K562 (cell line): ENCODE measurements around the gene TAF11. TPM values are rescaled to one million over a fixed set of nuclear protein-coding genes. Genes with fewer than 3 reads are reported as not detected.
A peak's percentile ranks its signal among the peaks of the same experiment; 100 is the strongest.

Experiments used
- CUX1 ChIP-seq: fragments of 200-800 bp; sonication (Bioruptor generic); IDR thresholded peaks from 2 replicates; pipeline ENCODE4 v1.6.1; 2016; ENCODE audit warnings: missing genetic modification characterization, missing compliant biosample characterization
- GATAD2B ChIP-seq: fragments of 450-650 bp; IDR thresholded peaks from 2 replicates; pipeline ENCODE4 v1.6.1; 2017; ENCODE audit warnings: mild to moderate bottlenecking, borderline replicate concordance
- HES1 ChIP-seq: fragments of 450-650 bp; IDR thresholded peaks from 2 replicates; pipeline ENCODE4 v1.6.1; 2016; ENCODE audit warnings: low read depth, mild to moderate bottlenecking, moderate library complexity
- JUN ChIP-seq, 2 experiments: sonication (generic) in 1 of 2; formaldehyde crosslinking in 1 of 2; IDR thresholded peaks; 2 replicates each; pipeline versions ENCODE4 v1.6.1 to v1.8.0; 2012 to 2022; ENCODE audit warnings: borderline replicate concordance in 2 of 2, mild to moderate bottlenecking in 2 of 2, improper control_type of control experiment in 1 of 2, low read depth in 1 of 2, low read length in 1 of 2, missing genetic modification reagents in 1 of 2
- MCM3 ChIP-seq: fragments of 450-650 bp; IDR thresholded peaks from 2 replicates; pipeline ENCODE4 v1.6.1; 2016
- MTA1 ChIP-seq: fragments of 450-650 bp; IDR thresholded peaks from 2 replicates; pipeline ENCODE4 v1.6.1; 2017; ENCODE audit warnings: borderline replicate concordance
- MTA2 ChIP-seq: fragments of 450-650 bp; IDR thresholded peaks from 2 replicates; pipeline ENCODE4 v1.6.1; 2016; ENCODE audit warnings: low read depth
- NFRKB ChIP-seq: fragments of 450-650 bp; IDR thresholded peaks from 2 replicates; pipeline ENCODE4 v1.6.1; 2016; ENCODE audit warnings: low read depth
- NFXL1 ChIP-seq: fragments of 450-650 bp; formaldehyde crosslinking; IDR thresholded peaks from 2 replicates; pipeline ENCODE4 v1.4.0; 2021; ENCODE audit warnings: mild to moderate bottlenecking
- RERE ChIP-seq: sonication (generic); formaldehyde crosslinking; IDR thresholded peaks from 2 replicates; pipeline ENCODE4 v1.8.0; 2023; ENCODE audit warnings: missing genetic modification reagents, mild to moderate bottlenecking, borderline replicate concordance
- TBL1XR1 ChIP-seq, 2 experiments: IDR thresholded peaks; 2 replicates each; pipeline ENCODE4 v1.6.1; 2012; ENCODE audit warnings: improper control_type of control experiment in 2 of 2, low read length in 2 of 2, mild to moderate bottlenecking in 1 of 2
- TCF7L2 ChIP-seq: fragments of 150-350 bp; IDR thresholded peaks from 2 replicates; pipeline ENCODE4 v1.6.1; 2016; ENCODE audit warnings: low read depth, mild to moderate bottlenecking, low read length, moderate library complexity
- ZBTB33 ChIP-seq: sonication (generic); formaldehyde crosslinking; IDR thresholded peaks from 2 replicates; pipeline ENCODE4 v1.8.1; 2023; ENCODE audit warnings: mild to moderate bottlenecking, missing genetic modification reagents
- polyA plus RNA-seq, 8 experiments: library from polyadenylated mRNA; depleted of rRNA in 4 of 8; stranded (reverse) in 5 of 8; unstranded in 3 of 8; fragments of >200 nt; fragmentation: Nextera tagmentation in 2 of 8; fragmentation: Illumina TruSeq in 1 of 8; extraction: Ambion mirVana in 2 of 8; extraction: Trizol in 1 of 8; gene quantifications; 2 replicates each; pipeline versions ENCODE4 v1.2.1 to v1.2.3, GENCODE V29; 2011 to 2014; ENCODE audit warnings: inconsistent platforms in 1 of 8, missing spikeins in 1 of 8
- total RNA-seq, 7 experiments: library from RNA; depleted of rRNA in 6 of 7; stranded (reverse); fragments of >200 nt in 6 of 7; fragmentation: Illumina TruSeq in 2 of 7; extraction: Trizol in 2 of 7; gene quantifications; 2 replicates each; pipeline versions ENCODE4 v1.2.1 to v1.2.3, GENCODE V29; 2011 to 2021; ENCODE audit warnings: low replicate concordance in 1 of 7

TAF11 gene
- total and polyA plus RNA-seq, 9 of the 15 experiments (the other 6 are each of a cell fraction or from before 2014, with no cell fraction given), result 40.9 to 91.9 (median 71.9) TPM

GRCh38 chr6:34858681-34859080, 29.2 kb downstream of the TAF11 start (continued):
- TF ChIP-seq CUX1 (CRISPR knock-in tag), result no peak
- 0 out of 2 replicates have a peak, but pooled peaks have one; percentile 33 for TF ChIP-seq RERE
- peak; percentile 92 for TF ChIP-seq ZBTB33 (CRISPR knock-in tag)
- no peak for TF ChIP-seq MTA2
- no peak for TF ChIP-seq NFXL1
- no peak for TF ChIP-seq JUN (IDR thresholded peaks at IDR 0.05; ENCODE audit: borderline replicate concordance, low read depth, low read length)
- no peak for TF ChIP-seq JUN (CRISPR knock-in tag; IDR thresholded peaks at IDR 0.05; ENCODE audit: borderline replicate concordance)
- TF ChIP-seq NFRKB, result no peak
- no peak for TF ChIP-seq TCF7L2
- no peak for TF ChIP-seq MTA1
- TF ChIP-seq MCM3, result no peak
- no peak for TF ChIP-seq TBL1XR1 (IDR thresholded peaks at IDR 0.05; ENCODE audit: low read length in 2 of 2)
- TF ChIP-seq GATAD2B, result no peak
- TF ChIP-seq HES1, result no peak
